Ishikawa (cell line): ENCODE data around the gene NPAS3.

Source experiments
- CEBPB ChIP-seq: IDR thresholded peaks from 2 replicates; pipeline ENCODE4 v1.6.1; 2012
- EGR1 ChIP-seq: IDR thresholded peaks from 2 replicates; pipeline ENCODE4 v1.6.1; 2012
- EP300 ChIP-seq: IDR thresholded peaks from 2 replicates; pipeline ENCODE4 v1.6.1; 2012; ENCODE audit warnings: borderline replicate concordance
- NFIC ChIP-seq: IDR thresholded peaks from 2 replicates; pipeline ENCODE4 v1.6.1; 2012
- RAD21 ChIP-seq: IDR thresholded peaks from 2 replicates; pipeline ENCODE4 v1.6.1; 2012; ENCODE audit warnings: low read depth
- TAF1 ChIP-seq: IDR thresholded peaks from 2 replicates; pipeline ENCODE4 v1.6.1; 2012; ENCODE audit warnings: low read depth, mild to moderate bottlenecking
- TEAD4 ChIP-seq: IDR thresholded peaks from 2 replicates; pipeline ENCODE4 v1.6.1; 2012
- YY1 ChIP-seq: IDR thresholded peaks from 2 replicates; pipeline ENCODE4 v1.6.1; 2012; ENCODE audit warnings: low read depth
- ZBTB7A ChIP-seq: IDR thresholded peaks from 2 replicates; pipeline ENCODE4 v1.6.1; 2012; ENCODE audit warnings: low read depth
- TF ChIP-seq, protein P1 (sequence below): IDR thresholded peaks from 2 replicates; pipeline ENCODE4 v1.6.1; 2012
- TF ChIP-seq, protein P2 (sequence below): IDR thresholded peaks from 2 replicates; pipeline ENCODE4 v1.6.1; 2012
- TF ChIP-seq, protein P3 (sequence below): IDR thresholded peaks from 2 replicates; pipeline ENCODE4 v1.6.1; 2012; ENCODE audit warnings: low read depth, mild to moderate bottlenecking

DNA sequence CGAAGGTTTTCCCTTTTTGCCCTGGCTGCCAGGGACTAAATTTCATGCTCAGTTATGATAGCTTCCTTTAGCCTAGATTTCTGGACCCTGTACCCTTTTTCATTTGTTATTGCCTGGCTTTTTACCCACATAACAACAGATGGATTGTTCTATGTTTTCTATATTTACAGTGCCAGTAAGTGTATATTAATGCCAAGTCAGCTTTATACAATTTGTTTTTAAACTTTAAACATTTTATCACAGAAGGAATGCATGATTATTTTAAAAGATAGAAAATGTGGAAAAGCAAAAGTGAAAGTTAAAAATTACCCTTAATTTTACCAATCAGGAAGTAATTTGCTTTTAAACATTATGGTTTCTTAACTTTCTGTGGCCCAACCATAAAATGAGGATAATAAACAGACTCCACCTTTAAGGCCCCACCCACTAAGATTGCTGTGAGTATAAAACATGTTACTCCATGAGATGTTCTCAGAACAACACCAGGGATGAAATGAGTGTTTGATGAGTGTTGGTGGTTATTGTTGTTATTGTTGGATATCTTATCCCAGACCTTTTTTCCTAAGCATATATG is 515.4 kb downstream of the NPAS3 start:
- TF ChIP-seq, protein P1, sequence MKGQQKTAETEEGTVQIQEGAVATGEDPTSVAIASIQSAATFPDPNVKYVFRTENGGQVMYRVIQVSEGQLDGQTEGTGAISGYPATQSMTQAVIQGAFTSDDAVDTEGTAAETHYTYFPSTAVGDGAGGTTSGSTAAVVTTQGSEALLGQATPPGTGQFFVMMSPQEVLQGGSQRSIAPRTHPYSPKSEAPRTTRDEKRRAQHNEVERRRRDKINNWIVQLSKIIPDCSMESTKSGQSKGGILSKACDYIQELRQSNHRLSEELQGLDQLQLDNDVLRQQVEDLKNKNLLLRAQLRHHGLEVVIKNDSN = no peak
- TF ChIP-seq ZBTB7A = no peak
- no peak for TF ChIP-seq CEBPB
- TF ChIP-seq, protein P2, sequence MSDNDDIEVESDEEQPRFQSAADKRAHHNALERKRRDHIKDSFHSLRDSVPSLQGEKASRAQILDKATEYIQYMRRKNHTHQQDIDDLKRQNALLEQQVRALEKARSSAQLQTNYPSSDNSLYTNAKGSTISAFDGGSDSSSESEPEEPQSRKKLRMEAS = no peak
- TF ChIP-seq, protein P3, sequence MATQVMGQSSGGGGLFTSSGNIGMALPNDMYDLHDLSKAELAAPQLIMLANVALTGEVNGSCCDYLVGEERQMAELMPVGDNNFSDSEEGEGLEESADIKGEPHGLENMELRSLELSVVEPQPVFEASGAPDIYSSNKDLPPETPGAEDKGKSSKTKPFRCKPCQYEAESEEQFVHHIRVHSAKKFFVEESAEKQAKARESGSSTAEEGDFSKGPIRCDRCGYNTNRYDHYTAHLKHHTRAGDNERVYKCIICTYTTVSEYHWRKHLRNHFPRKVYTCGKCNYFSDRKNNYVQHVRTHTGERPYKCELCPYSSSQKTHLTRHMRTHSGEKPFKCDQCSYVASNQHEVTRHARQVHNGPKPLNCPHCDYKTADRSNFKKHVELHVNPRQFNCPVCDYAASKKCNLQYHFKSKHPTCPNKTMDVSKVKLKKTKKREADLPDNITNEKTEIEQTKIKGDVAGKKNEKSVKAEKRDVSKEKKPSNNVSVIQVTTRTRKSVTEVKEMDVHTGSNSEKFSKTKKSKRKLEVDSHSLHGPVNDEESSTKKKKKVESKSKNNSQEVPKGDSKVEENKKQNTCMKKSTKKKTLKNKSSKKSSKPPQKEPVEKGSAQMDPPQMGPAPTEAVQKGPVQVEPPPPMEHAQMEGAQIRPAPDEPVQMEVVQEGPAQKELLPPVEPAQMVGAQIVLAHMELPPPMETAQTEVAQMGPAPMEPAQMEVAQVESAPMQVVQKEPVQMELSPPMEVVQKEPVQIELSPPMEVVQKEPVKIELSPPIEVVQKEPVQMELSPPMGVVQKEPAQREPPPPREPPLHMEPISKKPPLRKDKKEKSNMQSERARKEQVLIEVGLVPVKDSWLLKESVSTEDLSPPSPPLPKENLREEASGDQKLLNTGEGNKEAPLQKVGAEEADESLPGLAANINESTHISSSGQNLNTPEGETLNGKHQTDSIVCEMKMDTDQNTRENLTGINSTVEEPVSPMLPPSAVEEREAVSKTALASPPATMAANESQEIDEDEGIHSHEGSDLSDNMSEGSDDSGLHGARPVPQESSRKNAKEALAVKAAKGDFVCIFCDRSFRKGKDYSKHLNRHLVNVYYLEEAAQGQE = no peak
- TF ChIP-seq YY1 = no peak
- no peak for TF ChIP-seq TAF1
- TF ChIP-seq NFIC = no peak
- no peak for TF ChIP-seq EP300
- TF ChIP-seq RAD21 = no peak
- TF ChIP-seq TEAD4 = no peak
- TF ChIP-seq EGR1 = no peak
